ENCODE data around the gene CAMSAP2.
"Not testable (repeated sequence)": the region's sequence is repeated elsewhere in the genome, so short reads cannot be mapped to it uniquely, and the experiment has no call there.

The CAMSAP2 gene

DNA sequence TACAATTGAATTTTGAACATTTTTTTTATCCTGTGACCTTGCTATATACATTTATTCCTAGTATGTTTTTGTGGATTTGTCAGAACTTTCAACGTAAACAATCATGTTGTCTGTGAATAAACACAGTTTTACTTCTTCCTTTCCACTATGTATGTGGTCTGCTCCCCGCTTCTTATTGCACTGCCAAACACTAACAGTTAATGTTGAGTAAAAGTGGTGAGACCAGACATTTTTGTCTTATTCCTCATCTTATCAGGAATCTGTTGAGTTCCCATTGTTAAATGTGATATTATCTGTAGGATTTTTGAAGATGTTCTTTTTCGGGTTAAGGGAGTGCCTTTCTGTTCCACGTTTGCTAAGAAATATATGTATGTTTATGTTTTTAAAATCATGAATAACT lies 45.9 kb downstream of the CAMSAP2 start:
- DNase-seq (ENCODE audit: low read depth), result no peak

DNA sequence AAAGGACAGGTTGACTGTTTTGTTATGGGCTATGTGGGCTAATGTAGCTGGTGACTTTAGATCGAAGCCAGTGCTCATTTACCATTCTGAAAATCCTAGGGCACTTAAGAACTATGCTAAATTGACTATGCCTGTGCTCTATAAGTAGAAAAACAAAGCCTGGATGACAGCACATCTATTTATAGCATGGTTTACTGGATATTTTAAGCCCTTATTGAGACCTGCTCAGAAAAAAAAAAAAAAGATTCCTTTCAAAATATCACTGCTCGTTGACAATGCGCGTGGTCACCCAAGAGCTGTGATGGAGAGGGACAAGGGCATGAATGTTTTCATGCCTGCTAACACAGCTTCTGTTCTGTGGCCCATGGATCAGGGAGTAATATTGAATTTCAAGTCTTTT lies 48.1 kb downstream of the CAMSAP2 start:
- no peak for DNase-seq (ENCODE audit: low read depth)

DNA sequence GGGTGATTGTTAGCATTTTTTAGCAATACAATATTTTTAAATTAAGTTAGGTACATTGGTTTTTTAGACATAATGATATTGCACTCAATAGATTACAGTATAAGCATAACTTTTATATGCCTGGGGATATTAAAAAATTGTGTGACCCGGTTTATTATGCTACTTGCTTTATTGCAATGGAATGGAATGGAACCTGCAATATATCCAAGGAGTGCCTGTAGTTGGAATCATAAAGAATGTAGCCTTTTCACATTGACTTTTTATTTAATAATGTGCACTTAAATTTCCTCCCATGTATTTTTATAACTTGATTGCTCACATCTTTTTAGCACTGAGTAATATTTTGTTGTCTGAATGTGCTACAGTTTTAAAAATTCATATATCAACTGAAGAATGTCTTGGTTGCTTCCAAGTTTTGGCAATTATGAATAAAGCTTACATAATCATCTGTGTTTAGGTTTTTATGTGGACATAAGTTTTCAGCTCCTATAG lies 49.2 kb downstream of the CAMSAP2 start:
- DNase-seq (ENCODE audit: low read depth), result no peak

DNA sequence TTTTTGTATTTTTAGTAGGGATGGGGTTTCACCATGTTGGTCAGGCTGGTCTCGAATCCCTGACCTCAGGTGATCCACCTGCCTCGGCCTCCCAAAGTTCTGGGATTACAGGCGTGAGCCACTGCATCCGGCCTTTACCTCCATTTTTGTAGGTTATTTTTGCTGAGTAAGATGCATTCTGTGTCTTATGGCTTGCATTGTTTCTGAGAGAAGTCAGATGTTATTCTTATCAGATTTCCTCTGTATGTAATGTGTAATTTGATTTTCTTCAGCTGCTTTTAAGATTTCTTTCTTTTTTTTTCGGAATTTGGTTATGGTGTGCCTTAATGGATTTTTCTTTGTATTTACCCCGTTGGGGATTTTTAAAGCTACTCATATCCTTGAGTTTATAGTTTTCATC lies 52.3 kb downstream of the CAMSAP2 start:
- DNase-seq (ENCODE audit: low read depth), result not testable (repeated sequence)

DNA sequence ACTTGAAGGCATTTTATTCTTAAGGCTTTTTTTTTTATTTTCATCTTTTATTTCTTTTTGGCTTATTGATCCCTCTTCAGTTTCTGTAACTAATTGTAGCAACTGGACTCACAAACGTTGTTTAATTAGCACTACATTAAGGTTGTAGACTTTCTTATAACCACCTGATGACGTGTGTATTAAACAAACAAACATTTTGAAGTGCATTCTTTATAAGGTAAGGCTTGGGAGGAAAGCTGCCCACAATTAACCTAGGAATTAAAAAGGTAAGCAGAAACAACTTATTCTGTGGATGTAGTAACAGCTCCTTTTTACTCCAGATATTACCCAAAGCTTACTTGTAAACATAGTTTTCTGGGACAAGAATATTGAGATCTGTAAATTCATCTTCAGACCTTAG lies 55.0 kb downstream of the CAMSAP2 start:
- no peak for DNase-seq (ENCODE audit: low read depth)

DNA sequence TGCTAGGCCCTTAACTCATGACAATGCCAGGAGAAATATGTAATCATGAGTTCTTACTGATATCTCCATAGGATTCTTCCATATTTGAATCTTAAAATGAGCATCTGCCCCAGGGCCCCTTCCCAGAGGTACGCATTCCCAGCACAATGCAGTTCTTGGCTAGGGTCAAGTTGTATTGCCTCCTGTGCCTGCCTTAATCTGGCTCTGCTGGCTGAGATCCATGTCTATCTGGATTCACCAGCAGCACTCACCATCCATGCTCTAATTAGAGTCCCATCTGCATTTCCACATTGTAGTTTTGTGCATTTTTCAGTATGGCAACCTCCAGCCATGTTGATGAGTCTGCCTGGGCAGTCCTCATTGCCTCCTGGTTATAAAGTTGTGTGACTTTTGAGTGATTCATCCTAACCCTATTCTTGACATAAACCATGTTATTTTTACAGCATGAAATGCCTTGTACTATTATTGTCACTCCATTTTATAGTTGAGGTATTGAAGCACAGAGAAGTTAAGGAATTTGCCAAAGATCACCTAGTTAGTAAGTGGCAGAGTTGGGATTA lies 55.9 kb downstream of the CAMSAP2 start:
- no peak for DNase-seq (ENCODE audit: low read depth)

DNA sequence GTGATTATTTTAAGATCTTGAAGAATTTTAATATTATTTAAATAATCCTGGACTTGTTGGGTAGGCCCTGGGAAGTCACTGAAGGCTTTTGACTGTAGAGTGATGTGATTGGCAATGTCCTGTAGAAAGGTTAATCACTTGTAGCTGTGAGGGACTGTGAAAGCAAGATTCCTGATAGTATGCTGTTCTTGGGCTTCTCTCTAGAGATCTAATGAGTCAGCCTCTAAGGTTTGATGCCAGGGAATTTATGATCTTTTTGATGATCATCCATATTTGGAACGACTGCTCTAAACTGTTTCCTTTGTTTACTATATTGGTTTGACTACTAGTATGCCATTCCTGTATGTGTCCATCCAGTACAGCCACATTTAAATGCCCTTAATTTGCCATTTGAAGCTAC lies 56.5 kb downstream of the CAMSAP2 start:
- DNase-seq (ENCODE audit: low read depth), result no peak

DNA sequence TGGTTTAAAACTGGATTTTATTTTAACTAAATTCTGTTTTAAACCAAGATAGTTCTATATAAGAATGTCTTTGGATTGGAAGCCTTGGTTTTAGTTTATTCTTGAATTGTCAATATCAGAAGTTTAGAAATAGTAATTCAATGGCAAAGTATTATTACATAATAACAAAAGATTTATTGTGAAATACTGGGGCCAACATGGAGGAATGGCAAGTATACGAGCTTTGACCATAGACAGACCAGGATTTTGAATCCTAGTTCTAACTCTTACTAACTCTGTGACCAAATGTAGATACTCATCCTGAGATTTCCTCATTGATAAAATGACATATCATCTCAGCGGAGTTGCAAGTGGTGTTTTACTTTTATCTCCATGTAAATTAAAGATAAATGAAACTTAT lies 63.3 kb downstream of the CAMSAP2 start:
- DNase-seq (ENCODE audit: low read depth), result no peak

DNA sequence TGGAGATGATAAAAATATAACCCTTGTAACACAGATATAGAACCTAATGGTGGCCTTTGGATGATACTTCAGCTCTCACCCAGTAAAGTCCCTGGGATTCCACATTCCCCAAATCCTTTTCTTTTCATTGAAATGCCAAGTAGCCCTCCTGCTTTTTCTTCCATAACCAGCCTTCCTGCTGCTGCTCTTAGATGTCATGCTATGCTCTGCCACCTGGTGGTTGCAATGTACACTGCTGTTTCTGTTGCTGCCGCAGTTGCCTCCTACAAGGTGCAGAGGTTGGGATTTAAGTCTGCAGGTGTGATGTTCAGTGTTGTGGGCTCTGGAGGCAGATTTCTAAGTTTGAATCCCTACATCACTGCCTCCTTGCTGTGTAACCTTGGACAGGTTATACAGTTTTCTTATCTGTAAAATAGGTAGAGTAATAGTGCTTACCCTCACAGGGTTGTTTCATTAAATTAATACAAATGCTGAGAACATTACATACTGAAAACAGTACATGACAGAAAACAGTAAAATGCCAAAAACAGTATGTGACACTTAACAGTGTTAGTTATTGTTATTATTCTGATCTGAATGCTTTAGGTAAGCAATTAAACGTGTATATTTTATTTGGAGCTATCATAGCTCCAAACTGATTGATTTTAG lies 64.3 kb downstream of the CAMSAP2 start:
- peak; percentile 56 for DNase-seq (ENCODE audit: low read depth)

DNA sequence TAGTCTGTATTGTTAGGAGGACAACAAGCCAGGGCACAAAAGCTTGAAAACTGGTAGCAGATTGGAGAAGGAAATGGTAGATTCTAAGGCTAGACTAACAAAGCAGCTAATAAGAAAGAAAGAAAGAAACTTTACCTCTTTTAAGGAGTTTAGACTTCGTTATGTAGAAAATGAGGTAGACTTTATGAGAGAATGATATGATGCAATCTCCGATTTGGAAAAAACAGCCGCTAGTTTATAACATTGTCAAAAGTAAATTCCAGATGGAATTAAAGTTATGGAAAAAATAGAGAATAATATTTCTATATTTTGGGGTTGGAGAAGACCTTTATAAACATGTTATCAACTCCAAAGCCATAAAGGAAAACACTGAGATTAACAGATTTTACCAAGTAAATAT lies 67.0 kb downstream of the CAMSAP2 start:
- DNase-seq (ENCODE audit: low read depth), result no peak

DNA sequence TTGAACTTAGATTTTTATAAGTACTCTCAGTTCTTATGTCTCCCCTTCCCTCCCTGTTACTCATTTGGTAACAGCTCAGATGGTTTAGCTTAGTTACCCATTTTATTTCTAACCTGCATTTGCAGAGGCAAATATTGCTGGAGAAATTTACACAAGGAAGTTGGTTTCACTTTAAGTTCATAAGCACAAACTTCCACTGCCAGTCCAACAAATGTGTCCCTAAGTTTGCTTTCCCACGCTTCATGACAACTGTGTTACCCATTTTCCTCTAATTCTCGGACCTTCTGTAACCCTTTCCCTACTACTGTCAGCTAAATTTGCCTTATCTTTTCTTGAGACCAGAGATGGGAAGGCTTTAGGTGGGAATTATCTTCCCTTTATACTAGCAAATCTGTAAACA lies 70.2 kb downstream of the CAMSAP2 start:
- no peak for DNase-seq (ENCODE audit: low read depth)

DNA sequence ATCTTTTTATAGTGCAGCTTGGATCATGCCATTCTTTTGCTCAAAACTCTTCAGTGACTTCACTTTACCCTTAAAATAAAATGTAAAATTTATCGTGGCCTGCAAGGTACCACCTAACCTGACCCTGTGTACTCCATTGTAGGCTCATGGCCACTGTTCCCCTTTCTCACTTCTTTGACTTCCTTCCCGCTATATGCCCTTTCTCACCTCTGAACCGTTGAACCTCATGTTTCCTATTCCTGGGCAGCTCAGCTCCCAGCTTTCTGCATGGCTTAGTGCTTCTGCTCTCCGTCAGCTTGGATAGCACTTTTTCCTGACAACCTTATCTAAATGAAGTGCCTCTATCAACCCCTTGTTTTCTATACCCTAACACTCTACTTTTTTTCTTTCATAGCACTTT lies 73.0 kb downstream of the CAMSAP2 start:
- DNase-seq (ENCODE audit: low read depth), result no peak

DNA sequence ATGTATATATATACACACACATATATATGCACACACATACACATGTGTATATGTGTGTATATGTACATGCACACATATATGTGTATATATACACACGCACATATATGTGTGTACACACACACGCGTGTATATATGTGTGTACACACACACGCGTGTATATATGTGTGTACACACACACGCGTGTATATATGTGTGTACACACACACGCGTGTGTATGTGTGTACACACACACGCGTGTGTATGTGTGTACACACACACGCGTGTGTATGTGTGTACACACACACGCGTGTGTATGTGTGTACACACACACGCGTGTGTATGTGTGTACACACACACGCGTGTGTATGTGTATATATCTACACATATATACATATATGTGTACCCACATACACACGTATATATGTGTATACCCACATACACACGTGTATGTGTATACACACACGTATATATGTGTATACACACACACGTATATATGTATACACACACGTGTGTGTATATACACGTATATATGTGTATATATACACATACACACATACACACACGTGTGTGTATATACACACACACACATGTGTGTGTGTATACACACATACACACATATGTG lies 78.0 kb downstream of the CAMSAP2 start:
- not testable (repeated sequence) for DNase-seq (ENCODE audit: low read depth)

DNA sequence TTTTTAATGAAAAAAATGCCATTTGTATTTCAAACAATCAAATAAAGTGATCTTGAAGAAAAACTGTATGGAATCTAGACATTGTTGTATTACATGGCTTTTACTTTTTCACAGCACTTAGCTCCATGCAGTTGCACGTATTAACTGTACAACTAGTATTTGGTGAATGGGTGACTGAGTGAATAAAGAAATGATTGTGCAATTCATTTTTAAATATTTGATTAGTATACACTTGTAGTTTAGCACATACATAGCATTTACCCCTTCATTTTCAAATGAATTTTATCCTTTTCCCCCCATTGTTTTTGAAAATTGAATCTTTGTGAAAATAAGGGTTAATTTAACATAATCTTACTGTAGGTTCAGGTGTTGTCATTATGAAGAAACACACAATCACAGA lies 79.6 kb downstream of the CAMSAP2 start:
- DNase-seq (ENCODE audit: low read depth), result no peak

DNA sequence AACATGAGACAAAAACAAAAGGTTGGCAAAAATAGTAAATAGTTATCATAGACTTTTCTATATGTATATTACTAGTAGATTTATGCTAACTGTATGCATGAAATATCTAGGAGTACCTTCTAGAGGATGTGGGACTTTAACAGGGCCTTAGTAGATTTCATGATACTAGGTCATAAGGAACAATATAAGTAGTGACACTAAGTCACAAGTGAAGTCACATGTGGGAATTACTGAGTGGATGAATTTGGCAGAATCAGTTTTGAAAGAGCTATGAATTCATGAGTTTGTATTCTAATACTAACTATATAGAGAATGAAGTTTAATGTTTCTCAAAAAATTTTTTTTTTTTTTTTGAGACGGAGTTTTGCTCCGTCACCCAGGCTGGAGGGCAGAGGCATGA lies 81.0 kb downstream of the CAMSAP2 start:
- no peak for DNase-seq (ENCODE audit: low read depth)

DNA sequence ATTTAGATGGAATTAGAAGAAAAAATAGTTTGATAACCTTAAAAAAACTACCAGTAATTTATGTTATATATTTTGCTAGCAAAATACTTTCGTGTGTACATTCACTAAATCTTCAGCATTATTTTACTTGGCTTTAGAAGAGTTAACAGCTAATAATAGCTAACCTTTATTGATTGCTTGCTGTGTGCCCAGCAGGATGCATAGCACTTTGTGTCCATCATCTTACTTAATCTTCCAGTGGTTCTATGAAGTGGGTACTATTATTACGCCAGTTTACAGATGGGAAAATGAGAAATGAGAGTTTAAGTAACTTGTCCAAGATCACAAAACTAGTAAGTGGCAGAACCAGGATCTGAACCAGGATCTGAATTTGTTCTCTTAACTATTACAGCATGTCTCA lies 92.4 kb downstream of the CAMSAP2 start:
- no peak for DNase-seq (ENCODE audit: low read depth)

DNA sequence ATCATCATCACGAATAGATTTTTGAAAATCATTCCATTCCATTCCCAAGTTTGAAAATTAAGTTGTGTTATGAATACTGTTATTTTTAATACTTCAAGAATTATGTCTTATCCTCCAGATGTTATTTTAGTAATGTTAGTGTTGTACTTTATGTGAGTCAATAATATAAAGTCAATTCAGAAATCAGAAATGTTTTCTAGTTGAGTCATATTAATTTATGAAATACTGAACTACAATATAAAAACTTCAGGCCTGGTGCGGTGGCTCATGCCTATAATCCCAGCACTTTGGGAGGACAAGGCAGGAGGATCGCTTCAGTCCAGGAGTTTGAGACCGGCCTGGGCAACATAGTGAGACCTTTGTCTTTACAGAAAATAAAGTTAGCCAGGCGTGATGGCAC lies 95.7 kb downstream of the CAMSAP2 start:
- no peak for DNase-seq (ENCODE audit: low read depth)

DNA sequence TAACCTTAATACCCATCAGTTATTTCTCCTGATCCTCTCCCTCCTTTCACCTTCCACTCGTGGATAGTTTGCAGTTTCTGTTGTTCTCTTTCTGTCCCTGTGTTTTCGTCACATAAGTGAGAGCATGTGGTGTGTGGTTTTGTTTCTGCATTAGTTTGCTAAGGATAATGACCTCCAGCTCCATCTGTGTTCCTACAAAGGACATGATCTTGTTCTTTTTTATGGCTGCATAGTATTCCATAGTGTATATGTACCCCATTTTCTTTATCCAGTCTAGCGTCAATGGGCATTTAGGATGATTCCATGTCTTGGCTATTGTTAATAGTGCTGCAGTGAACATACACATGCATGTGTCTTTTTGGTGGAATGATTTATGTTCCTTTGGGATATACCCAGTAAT lies 97.5 kb downstream of the CAMSAP2 start:
- no peak for DNase-seq (ENCODE audit: low read depth)

DNA sequence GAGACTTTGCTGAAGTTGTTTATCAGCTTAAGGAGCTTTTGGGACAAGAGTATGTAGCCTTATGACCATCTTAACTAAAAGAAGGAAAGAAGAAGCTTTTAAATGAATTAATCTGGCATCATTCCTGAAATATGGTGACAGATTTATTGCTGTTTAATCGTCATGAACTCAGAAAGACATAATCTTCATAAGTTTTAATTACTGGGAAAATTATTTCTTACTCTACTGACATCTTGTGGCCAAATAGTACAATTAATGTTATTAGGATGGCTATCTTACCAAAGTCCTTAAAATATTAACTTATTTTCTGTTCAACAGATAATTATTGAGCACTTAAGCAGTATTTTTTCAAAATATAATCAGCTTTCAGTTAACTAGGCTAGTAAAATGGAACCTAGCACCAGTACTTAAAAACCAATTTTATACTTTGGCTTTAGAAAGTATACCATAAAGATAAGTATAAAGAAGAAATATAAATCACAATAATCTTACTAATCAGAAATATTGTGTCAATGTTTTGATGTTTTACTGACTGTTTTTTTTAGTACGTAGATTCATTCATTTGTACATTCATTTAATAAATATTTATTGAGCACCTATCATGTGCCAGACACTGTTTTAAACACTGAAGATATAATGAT lies 99.4 kb downstream of the CAMSAP2 start:
- DNase-seq (ENCODE audit: low read depth), result no peak

DNA sequence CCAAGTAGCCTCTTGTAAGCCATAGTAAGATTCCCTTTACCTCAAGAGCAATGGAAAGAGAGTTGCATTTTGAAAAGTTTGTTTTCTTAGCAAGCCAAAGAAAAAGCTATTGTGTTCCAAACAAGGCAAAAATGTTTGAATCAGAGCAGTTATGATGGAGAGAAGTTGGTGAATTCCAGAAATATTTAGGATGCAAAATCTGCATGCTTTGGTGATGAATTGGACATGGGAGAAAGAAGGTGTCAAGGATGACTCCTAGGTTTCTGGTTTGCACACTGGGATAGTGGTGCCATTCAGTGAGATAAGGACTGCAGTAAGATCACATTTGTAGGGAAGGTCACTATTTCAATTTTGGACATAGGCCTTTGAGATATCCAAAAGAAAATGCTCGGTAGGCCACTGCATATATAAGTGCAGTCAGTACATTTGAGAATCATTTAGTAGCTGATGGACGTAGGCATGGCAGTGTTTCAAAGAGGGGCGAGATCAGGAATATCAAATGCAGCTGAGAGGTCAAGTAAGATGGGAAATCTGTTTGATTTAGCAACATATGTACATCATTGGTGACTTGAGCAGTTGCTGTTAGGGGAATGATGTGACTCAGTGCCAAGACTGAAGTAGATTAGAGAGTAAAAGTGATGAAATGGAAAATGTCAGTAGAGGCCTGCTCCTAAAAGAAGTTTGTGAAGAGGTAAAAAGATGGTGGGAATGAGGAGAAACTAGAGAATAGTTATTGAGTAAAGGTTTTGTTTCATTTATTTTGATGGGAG lies 100.2 kb downstream of the CAMSAP2 start:
- no peak for DNase-seq (ENCODE audit: low read depth)

DNA sequence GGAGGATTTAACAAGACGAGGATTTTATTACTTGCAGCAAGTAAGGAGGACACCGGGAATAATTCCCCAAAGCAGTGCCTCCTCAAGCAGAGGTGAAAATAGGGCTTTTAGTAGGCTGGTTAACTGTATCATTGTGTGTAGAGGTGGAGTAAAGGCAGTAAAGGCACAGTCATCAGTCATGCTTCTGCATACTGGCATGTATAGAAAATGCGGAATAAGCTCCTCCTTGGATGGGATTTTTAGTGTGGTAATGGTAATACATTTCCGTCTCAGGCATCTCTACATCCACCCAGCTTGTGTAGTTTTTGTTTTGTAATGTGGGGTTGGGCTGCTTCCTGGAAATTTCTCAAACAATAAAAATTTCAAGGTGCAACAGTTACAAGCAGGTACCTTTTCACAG lies 106.7 kb downstream of the CAMSAP2 start:
- DNase-seq (ENCODE audit: low read depth), result no peak

DNA sequence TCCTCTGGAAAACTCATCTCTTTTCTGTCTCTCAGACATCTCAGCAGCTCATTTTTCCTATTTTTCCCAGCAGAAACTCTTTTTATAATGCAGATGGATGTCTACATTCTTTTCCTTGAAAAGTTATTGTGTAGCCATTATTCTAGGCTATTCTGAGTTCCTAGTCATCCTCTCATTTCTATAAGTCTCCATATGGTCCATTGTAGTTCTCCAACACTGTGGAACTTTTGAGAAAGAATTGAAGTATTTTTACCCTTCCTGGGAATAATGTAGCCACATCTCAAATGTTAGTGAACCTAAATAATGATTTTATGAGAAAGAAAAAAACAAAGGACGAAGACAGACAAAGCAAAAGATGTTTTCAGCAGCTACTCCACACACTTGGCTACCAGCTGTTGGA lies 107.7 kb downstream of the CAMSAP2 start:
- DNase-seq (ENCODE audit: low read depth), result no peak

DNA sequence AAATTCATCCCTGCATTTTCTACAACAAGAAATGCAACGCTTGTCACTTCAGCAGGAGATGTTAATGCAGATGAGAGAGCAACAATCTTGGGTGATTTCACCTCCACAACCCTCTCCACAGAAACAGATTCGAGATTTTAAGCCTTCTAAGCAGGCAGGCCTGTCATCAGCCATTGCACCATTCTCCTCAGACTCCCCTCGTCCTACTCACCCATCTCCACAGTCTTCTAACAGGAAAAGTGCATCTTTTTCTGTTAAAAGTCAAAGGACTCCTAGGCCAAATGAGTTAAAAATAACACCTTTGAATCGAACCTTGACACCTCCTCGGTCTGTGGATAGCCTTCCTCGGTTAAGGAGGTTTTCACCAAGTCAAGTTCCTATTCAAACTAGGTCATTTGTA lies 110.7 kb downstream of the CAMSAP2 start:
- no peak for DNase-seq (ENCODE audit: low read depth)
